HG02970 (cell line): ENCODE measurements around the gene NFIB.

Experiments
- ATAC-seq: cut with Tn5 transposase; IDR thresholded peaks from one replicate; pipeline ENCODE4 v1.9.1; 2021; ENCODE audit warnings: mild to moderate bottlenecking, moderate library complexity, moderate number of reproducible peaks; ENCODE audit not compliant: unreplicated experiment, low FRiP score

Gene NFIB

DNA sequence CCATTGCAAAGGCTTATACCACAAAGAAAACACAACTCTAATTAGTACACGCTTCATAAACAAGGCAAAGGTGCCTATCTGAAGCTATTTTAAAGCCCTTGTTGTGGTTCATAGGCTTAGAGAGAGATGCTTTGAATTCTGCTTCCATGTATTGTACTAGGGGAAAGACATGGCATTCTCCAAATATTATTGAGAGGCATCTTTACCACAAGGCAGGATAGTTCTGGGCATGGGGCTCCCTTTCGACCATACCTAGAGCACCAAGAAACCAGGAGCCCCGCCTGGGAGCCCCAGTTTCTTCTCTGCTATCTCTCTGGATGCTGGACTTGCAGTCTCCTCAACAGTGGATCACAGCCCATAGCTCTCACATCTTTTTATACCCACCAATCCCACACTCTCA lies 93.7 kb downstream of the NFIB start:
- ATAC-seq: no peak

- ATAC-seq: no peak
Observed at GRCh38 chr9:14219850-14220249, 94.1 kb downstream of the NFIB start.

- no peak for ATAC-seq
Observed at GRCh38 chr9:14218253-14218652, 95.7 kb downstream of the NFIB start.

- no peak for ATAC-seq
Observed at GRCh38 chr9:14216612-14217194, 97.2 kb downstream of the NFIB start.

DNA sequence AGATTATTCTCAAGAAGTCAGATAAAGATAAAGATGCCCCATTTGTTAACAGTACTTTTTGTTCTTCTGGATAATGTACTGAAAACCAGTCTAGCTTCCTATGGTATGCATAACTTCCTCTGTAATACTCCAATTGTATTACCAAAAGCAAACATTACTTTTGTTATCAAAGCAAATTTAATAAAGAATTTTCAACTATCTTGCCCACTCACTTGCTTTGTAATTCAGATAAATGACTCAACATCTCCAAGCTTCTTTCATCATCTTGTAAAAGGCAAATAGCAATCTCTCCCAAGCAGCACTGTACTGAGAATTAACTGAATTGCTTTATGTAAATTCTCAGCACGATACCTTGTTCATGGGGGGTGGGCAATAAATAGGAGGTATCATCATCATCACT lies 98.3 kb downstream of the NFIB start:
- no peak for ATAC-seq

- ATAC-seq: no peak
Observed at GRCh38 chr9:14214693-14215092, 99.2 kb downstream of the NFIB start.

- ATAC-seq: no peak
Observed at GRCh38 chr9:14214065-14214684, 99.8 kb downstream of the NFIB start.

- no peak for ATAC-seq
Observed at GRCh38 chr9:14213504-14213903, 100.4 kb downstream of the NFIB start.

DNA sequence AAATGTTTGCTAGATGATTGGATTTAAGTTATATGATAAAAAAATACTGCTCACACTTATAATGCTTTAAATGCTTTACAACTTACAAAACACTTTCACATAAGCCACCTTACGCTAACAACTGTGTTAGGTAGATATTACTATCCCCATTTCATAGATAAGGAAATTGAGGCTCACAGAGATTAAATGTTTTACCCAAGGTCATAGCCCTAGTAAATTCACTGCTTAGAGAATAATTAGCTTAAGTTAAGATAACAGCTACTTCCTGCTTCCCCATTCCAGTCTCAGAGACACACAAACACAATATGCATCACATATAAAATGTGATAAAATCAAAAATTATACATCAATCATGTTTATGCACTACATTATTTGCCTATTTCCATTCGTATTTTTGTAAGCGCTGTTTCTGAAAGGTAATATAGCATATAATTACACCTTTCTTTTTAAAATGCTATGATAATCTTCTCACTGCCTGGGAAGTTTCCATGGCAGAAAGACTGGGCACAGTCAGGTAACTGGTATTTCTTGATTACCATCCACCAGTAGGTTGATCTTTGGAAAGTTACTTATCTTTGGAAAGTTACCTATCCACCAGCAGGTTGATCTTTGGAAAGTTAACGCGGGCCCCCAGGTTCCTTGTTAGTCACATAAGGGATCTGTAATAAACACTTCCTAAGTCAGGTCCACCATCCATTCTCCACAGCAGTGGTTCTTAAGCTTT lies 101.1 kb downstream of the NFIB start:
- ATAC-seq: no peak

DNA sequence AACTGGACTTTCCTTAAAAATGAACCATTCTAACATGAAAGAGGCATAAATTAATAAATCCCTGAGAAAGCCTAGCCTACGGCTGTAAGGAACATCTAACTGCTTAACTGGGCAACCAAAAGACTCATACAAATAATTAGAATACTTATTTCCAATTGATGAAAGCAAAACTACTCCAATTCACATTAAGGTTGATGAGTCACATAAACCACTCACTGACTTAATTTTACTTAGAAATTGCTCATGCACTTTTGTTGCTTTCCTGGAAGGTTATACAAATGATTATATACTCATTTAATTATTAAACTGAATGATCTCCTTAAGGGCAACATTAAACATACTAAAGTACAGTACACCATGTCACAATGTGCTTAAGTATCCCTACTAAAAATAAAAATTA lies 101.9 kb downstream of the NFIB start:
- no peak for ATAC-seq

DNA sequence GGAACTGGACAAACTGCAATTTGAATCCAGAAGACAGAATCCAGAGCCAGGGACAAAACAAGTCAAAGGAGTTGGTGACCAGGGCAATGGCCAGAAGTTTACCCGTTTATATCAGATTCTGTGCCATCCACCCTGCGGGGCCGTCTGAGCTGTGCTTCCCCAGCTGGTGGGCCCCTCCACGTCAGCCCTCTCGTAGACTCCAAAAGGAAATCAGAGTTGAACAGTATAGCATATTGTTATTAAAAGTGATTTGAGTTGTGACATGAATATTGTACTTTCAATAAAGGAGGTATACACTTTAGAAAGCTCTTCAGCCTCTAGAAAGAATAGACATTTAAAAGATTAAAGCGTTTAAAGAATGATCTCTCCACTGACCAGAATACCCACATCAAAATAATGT lies 102.4 kb downstream of the NFIB start:
- no peak for ATAC-seq

DNA sequence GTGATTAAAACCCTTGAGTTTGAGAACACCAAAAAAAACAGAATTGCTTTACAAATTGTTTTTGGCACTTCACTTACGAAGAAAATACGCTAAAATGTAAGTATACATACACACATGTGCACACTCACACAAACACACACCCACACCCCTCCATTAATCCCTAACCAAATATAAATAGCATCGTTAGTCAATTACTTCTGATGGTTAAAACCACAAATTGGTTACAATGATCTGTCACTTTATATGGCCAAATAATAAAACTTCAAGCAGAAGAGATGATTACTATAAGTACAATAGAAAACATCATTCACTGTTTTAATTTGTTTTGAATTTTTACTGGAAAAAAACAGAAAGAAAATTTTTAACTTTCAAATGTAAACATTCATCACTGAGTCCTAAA lies 103.5 kb downstream of the NFIB start:
- ATAC-seq: no peak

- no peak for ATAC-seq
Observed at GRCh38 chr9:14209399-14210345, 104.3 kb downstream of the NFIB start.

DNA sequence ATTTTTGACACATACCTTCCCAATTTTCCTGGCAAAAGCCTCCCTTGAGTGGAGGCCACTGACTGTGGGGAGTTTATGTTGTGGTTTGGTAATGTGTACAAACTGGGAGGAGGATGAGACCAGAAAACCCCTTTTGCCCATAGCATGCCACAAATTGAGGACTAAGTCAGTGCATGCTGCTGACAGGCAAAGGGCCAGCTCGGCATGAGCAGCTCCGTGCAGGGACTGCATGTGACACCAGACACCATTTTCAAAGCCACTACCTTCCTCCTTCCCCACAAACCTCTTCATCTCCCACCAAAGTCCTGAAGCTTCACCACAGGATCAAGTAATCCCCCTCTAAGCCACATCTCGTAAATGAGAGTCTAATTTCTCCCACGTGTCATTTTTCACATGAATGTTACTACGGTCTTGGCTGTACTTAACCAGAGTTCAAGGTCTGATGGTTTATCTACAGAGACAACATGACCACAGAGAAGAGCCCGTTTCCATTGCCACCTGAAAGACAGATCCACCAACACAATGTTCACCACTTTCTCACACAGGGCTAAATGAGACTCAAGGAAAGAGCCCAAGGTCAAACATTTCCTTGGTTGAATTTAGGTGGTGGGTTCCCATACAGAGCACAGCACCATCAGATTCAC lies 106.5 kb downstream of the NFIB start:
- no peak for ATAC-seq

GRCh38 chr9:14205463-14205862 lies 108.5 kb downstream of the NFIB start:
- ATAC-seq: no peak

- no peak for ATAC-seq
Observed at GRCh38 chr9:14203356-14204056, 110.4 kb downstream of the NFIB start.

DNA sequence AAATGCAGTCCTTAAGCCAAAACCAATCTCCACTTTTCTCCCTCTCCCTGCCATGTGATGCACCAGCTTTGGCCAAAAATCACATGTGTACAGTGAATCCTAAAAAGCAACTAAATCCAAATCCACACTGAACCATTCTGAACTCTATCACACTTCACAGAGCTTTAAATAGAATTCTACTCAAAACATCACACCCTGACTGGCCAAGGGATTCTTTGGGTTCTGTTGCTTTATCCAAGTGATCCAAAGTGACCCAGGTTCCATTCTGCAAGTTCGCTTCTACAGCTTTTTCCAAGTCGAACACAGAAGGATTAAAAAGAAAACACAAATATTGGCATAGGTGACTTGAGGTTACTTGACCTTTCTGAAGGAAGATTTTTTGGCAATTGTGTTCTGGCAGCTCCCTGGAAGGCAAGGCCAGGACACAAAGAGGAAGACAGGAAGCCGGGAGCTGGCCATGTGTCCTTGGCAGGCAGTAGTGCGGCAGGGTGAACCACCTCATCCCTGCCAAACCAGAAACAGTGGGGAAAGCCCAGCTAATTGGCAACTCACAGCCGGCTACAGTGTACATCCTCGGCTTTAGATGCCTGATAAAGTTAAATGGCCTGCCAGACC lies 115.0 kb downstream of the NFIB start:
- no peak for ATAC-seq

DNA sequence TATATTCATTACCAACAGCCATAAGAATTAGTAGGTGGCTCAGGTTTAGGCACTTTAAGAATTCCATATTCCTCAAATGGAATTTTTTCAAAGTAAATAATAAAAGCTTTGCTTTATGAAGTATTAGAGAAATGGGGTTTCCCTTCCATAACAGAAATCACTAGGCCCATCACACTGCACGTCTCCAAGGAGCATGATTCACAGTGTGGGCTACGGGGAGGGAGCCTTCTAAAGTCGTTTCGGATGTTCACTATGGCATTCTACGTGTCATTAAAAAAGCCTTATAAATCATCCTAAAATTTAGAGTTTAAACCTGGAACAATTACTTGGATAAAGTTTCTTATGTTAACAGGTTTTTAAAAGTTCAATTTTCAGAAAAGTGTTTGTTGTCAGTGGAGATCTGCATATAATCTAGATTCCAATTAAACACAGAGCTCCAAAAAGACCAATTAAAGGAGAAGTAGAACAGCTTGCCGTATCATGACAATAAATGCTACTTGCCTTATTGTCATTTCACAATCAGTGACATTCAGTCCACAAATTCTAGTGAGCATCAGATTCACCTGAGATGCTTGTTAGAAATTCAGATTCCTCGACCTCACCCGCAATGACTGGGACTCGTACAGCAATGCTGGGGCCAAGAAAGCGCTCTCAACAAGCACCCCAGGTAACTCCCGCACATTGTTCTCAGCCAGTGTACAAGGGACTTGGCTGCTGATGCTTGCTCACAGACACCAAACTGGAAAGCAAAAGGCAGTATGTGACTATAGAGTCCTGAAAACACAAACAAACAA lies 115.7 kb downstream of the NFIB start:
- ATAC-seq: no peak
